Lung (tissue), 12 donors: ENCODE data around the gene NUP42. TPM values are rescaled to one million over a fixed set of nuclear protein-coding genes. Genes with fewer than 3 reads are reported as not detected.

ENCODE experiments used
- ATAC-seq: fragments of 200-7000 bp; cut with Tn5 transposase; one replicate; pipeline ENCODE4 v1.9.1; 2020; ENCODE audit warnings: moderate number of reproducible peaks; ENCODE audit not compliant: insufficient read depth, low FRiP score
- DNase-seq, 3 donors: peaks; one replicate each; pipeline ENCODE4 v3.0.0-alpha.2; 2013 to 2017
- H3K27ac ChIP-seq, 2 donors: one replicate each; pipeline ENCODE4 v1.5.1; 2013; ENCODE audit warnings: mild to moderate bottlenecking in 2 of 2, moderate library complexity in 2 of 2, control low read depth in 1 of 2, inconsistent platforms in 1 of 2, low read depth in 1 of 2, low read length in 1 of 2
- H3K27me3 ChIP-seq, 3 donors: one replicate each; pipeline ENCODE4 v1.5.1; 2013; ENCODE audit warnings: low read length in 2 of 3; ENCODE audit not compliant: control insufficient read depth in 3 of 3, insufficient read depth in 3 of 3
- H3K36me3 ChIP-seq, 4 donors: one replicate each; pipeline ENCODE4 v1.5.1; 2013; ENCODE audit warnings: low read length in 4 of 4, mild to moderate bottlenecking in 1 of 4, moderate library complexity in 1 of 4; ENCODE audit not compliant: control insufficient read depth in 4 of 4, insufficient read depth in 4 of 4
- H3K4me1 ChIP-seq, 5 donors: one replicate each; pipeline ENCODE4 v1.5.1; 2013; ENCODE audit warnings: low read length in 5 of 5, mild to moderate bottlenecking in 2 of 5, moderate library complexity in 1 of 5; ENCODE audit not compliant: control insufficient read depth in 5 of 5, insufficient read depth in 5 of 5
- H3K4me3 ChIP-seq: one replicate; pipeline ENCODE4 v1.5.1; 2013; ENCODE audit warnings: mild to moderate bottlenecking, control low read depth, moderate library complexity
- H3K9ac ChIP-seq, 2 donors: one replicate each; pipeline ENCODE4 v1.5.1; 2013; ENCODE audit warnings: low read length in 2 of 2, control low read depth in 1 of 2; ENCODE audit not compliant: insufficient read depth in 1 of 2
- H3K9me3 ChIP-seq, 4 donors: one replicate each; pipeline ENCODE4 v1.5.1; 2013; ENCODE audit warnings: low read length in 3 of 4, mild to moderate bottlenecking in 1 of 4, moderate library complexity in 1 of 4; ENCODE audit not compliant: control insufficient read depth in 4 of 4, insufficient read depth in 3 of 4
- CTCF ChIP-seq: IDR thresholded peaks from 2 replicates; pipeline ENCODE4 v1.5.1; 2012; ENCODE audit warnings: mild to moderate bottlenecking; ENCODE audit errors: control extremely low read depth, extremely low read depth
- WGBS, 2 donors: extraction: QIAGEN DNeasy Blood & Tissue Kit; methylation state at CpG; one replicate each; pipeline ENCODE4 v1.1.7; 2013; 5-methylcytosine and 5-hydroxymethylcytosine counted together
- polyA plus RNA-seq, 2 donors: library from polyadenylated mRNA; stranded (reverse); fragments of 200-250 nt; gene quantifications; one replicate each; pipeline ENCODE4 v1.2.1, GENCODE V29; 2013
- total RNA-seq, 2 donors: library from RNA; depleted of rRNA in 1 of 2; stranded (reverse); fragments of >200 nt in 1 of 2; gene quantifications; one replicate each; pipeline ENCODE4 v1.2.1, GENCODE V29; 2014 to 2021
- donor health status: control.
- donor health status: control.
- donor health status: Bipolar disorder and iron deficiency.
- donor health status: healthy.
- donor health status: DM: yes; HTN: yes; CAD: no.

The NUP42 gene
- total and polyA plus RNA-seq, 4 donors: 20.2 to 45.3 (median 23.0) TPM

DNA sequence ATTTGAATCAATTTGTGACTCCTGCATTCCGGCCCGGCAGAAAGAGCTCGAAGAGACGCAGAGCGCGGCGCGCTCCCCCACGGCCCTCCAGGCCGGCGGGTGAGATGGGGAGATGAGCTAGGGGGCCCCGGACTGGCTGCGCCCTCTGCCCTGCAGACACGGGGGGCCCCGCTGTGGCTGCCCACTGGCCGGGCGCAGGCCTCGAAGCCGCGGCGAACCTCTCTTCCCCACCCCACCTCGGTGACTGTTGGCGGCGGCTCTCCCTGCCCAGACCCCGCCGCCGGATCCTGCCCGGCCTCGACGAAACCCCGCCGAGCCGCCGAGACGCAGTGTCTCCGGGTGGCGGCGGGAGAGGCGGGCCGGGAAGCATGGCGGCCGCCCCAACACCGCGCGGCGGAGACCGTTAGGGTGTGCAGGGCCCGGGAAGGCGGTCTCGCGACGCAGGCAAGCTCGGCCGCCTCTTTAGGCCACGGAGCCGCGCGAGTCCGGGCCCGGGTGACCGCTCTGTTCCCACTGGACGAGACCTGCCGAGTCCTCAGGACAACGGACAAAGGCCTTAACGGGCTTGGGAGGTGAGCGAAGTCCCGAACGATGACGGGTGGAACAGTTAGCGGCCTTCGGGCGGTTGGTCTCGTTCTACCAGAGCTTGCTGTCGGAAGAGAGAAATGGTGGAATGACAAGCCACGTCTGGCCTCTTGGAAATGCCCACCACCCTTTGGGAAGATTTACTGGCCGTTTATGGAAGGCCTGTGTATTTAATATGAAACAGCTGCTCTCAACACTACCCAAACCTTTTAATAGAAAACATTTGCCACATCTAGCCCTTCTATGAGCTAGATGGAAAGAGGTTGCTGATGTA is 24.3 kb downstream of the NUP42 start:
- peaks cover 0 to 2% (median 0%) of the 10 kb centered on the region in 3 donors for H3K27me3 ChIP-seq
- no peaks in the 10 kb centered on the region for H3K4me1 ChIP-seq
- 18 to 25% methylated on average over 73 to 76 of the region's 76 CpGs for WGBS, 2 donors
- peak overlapping the region; percentile 14 to 60 for H3K27ac ChIP-seq
- peaks cover 2 to 6% (median 3%) of the 10 kb centered on the region in 4 donors for H3K36me3 ChIP-seq
- DNase-seq: peak; percentile 37 to 63 (median 46)
- TF ChIP-seq CTCF: no peak
- peaks cover 0 to 2% (median 0%) of the 10 kb centered on the region in 4 donors for H3K9me3 ChIP-seq
- peak overlapping the region; percentile 22 for H3K4me3 ChIP-seq
- peak; percentile 58 for ATAC-seq
- H3K9ac ChIP-seq: no peak overlapping the region

DNA sequence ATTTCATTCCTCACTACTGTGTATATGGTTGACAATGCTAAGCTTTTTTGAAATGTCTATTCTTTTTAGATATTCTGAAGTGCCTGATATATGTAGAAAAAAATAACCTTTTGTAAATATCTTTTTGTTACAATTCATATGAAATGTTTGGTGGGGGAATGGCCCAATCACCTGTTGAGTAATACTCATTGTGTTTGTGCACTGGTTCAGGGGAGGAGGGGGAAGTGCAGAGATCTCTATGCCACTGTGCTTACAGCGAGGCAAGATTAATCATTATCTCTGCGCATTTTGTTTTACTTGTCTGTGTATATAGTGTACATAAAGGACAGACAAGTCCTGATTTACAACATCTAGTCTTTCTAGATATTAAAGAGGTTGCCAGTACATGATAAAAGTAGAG is 25.2 kb downstream of the NUP42 start:
- Histone ChIP-seq H3K27ac (no peak overlapping the region), H3K9ac (no peak overlapping the region), H3K4me1 (no peaks in the 10 kb centered on the region), H3K27me3 (peaks cover 0 to 2% (median 0%) of the 10 kb centered on the region in 3 donors), H3K36me3 (no peaks in the 10 kb centered on the region), H3K9me3 (peaks cover 0 to 2% (median 0%) of the 10 kb centered on the region in 4 donors), H3K4me3 (no peak overlapping the region)
- DNase-seq (no peak), ATAC-seq (no peak)
- TF ChIP-seq CTCF: no peak
- WGBS, 2 donors: 47 to 76% methylated on average over 2 of the region's 2 CpGs

DNA sequence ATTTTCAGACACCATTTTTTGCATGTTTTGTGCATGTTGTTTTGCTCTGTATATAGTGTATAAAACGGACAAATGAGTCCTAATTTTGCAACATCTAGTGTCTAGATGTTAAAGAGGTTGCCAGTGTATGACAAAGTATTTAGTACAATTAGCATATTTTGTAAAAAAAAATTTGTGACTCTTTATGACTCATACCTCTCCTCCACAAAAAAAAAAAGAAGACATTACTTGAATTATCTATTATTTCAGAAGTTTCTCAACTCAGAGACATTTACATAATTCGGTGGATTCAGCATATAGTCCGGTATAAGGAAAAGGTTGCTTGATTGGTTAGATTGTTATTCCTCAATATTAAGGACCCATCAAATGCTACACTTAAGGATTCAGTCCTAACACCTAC is 26.0 kb downstream of the NUP42 start:
- no peaks in the 10 kb centered on the region for H3K4me1 ChIP-seq
- no peaks in the 10 kb centered on the region for H3K36me3 ChIP-seq
- no peak for TF ChIP-seq CTCF
- DNase-seq (no peak), ATAC-seq (no peak)
- no peak overlapping the region for H3K4me3 ChIP-seq
- H3K27me3 ChIP-seq: peaks cover 0 to 2% (median 0%) of the 10 kb centered on the region in 3 donors
- H3K27ac ChIP-seq: no peak overlapping the region
- H3K9me3 ChIP-seq: peaks cover 0 to 2% (median 0%) of the 10 kb centered on the region in 4 donors
- WGBS, 2 donors: 53 to 70% methylated on average over 3 of the region's 3 CpGs
- no peak overlapping the region for H3K9ac ChIP-seq
